Neural cell (in vitro differentiated cells): Measurements from ENCODE around the gene NBEA. TPM values are rescaled to one million over a fixed set of nuclear protein-coding genes. Genes with fewer than 3 reads are reported as not detected.
A peak's percentile ranks its signal among the peaks of the same experiment; 100 is the strongest.

Experiments
- H2AFZ ChIP-seq: fragments of 200-600, 300-800 bp; sonication (generic), shearing (Covaris generic); 2 replicates; pipeline ENCODE4 v1.6.0; 2014; ENCODE audit warnings: low read depth, mild to moderate bottlenecking, antibody characterized with exemption, low read length, moderate library complexity
- H3F3A ChIP-seq: fragments of 200-600 bp; shearing (Covaris generic); 2 replicates; pipeline ENCODE4 v1.6.1; 2016; ENCODE audit warnings: mild to moderate bottlenecking, moderate library complexity, mixed read lengths, antibody characterized with exemption, low read length; ENCODE audit not compliant: insufficient read depth, poor library complexity, severe bottlenecking
- H3K27ac ChIP-seq: fragments of 200-600, 300-800 bp; sonication (generic), shearing (Covaris generic); 2 replicates; pipeline ENCODE4 v1.5.1; 2014; ENCODE audit warnings: mild to moderate bottlenecking, low read length, moderate library complexity
- H3K27me3 ChIP-seq: fragments of 300-800, 200-600 bp; sonication (generic), shearing (Covaris generic); 2 replicates; pipeline ENCODE4 v1.6.0; 2014; ENCODE audit warnings: mild to moderate bottlenecking, low read depth, low read length, moderate library complexity; ENCODE audit not compliant: insufficient read depth
- H3K36me3 ChIP-seq: fragments of 300-800, 200-600 bp; sonication (generic), shearing (Covaris generic); 2 replicates; pipeline ENCODE4 v1.5.1; 2014; ENCODE audit warnings: mild to moderate bottlenecking, antibody characterized with exemption, low read length, moderate library complexity; ENCODE audit not compliant: insufficient read depth
- H3K4me2 ChIP-seq: fragments of 300-800, 200-600 bp; sonication (generic), shearing (Covaris generic); 2 replicates; pipeline ENCODE4 v1.6.0; 2014; ENCODE audit warnings: mild to moderate bottlenecking, low read length
- H3K4me3 ChIP-seq: fragments of 300-800, 200-600 bp; sonication (generic), shearing (Covaris generic); 2 replicates; pipeline ENCODE4 v1.5.1; 2014; ENCODE audit warnings: mild to moderate bottlenecking, low read length, moderate library complexity
- H3K79me2 ChIP-seq: fragments of 200-600 bp; shearing (Covaris generic); replicated peaks from 2 replicates; pipeline ENCODE4 v1.6.0; 2014; ENCODE audit warnings: mild to moderate bottlenecking, low read length, moderate library complexity; ENCODE audit not compliant: insufficient read depth
- H3K9ac ChIP-seq: fragments of 300-800, 200-600 bp; sonication (generic), shearing (Covaris generic); 2 replicates; pipeline ENCODE4 v1.6.1; 2016; ENCODE audit warnings: mild to moderate bottlenecking, low read length, mixed read lengths
- H3K9me2 ChIP-seq: fragments of 200-600 bp; shearing (Covaris generic); 2 replicates; pipeline ENCODE4 v1.6.1; 2016; ENCODE audit warnings: mild to moderate bottlenecking, low read length, mixed read lengths; ENCODE audit not compliant: insufficient read depth
- H3K9me3 ChIP-seq: fragments of 200-600, 300-800 bp; sonication (generic), shearing (Covaris generic); 2 replicates; pipeline ENCODE4 v1.6.1; 2016; ENCODE audit warnings: mild to moderate bottlenecking, mixed run types, low read length, moderate library complexity, mixed read lengths
- H4K20me1 ChIP-seq: fragments of 200-600 bp; shearing (Covaris generic); 2 replicates; pipeline ENCODE4 v1.6.1; 2016; ENCODE audit warnings: mild to moderate bottlenecking, mixed run types; ENCODE audit not compliant: insufficient read depth
- CTCF ChIP-seq: fragments of 450-650 bp; IDR thresholded peaks from 2 replicates; pipeline ENCODE4 v1.5.1; 2014; ENCODE audit warnings: antibody characterized with exemption, mild to moderate bottlenecking, moderate library complexity; ENCODE audit not compliant: poor library complexity, severe bottlenecking
- EP300 ChIP-seq: fragments of 450-650 bp; conservative IDR thresholded peaks from 2 replicates; pipeline ENCODE4 v1.6.1; 2014; ENCODE audit warnings: antibody characterized with exemption, mild to moderate bottlenecking, moderate library complexity; ENCODE audit not compliant: poor library complexity, severe bottlenecking
- EZH2 ChIP-seq: fragments of 200-600, 300-800 bp; shearing (Covaris generic), sonication (generic); IDR thresholded peaks from 2 replicates; pipeline ENCODE4 v1.6.1; 2014; ENCODE audit warnings: antibody characterized with exemption, low read length, borderline replicate concordance, mild to moderate bottlenecking; ENCODE audit not compliant: insufficient read depth, poor library complexity, severe bottlenecking
- MXI1 ChIP-seq: fragments of 450-650 bp; conservative IDR thresholded peaks from 2 replicates; pipeline ENCODE4 v1.6.1; 2014; ENCODE audit warnings: antibody characterized with exemption, mild to moderate bottlenecking; ENCODE audit not compliant: poor library complexity, severe bottlenecking
- POLR2AphosphoS5 ChIP-seq: IDR thresholded peaks from 2 replicates; pipeline ENCODE4 v1.6.1; 2012
- RAD21 ChIP-seq: fragments of 450-650 bp; conservative IDR thresholded peaks from 2 replicates; pipeline ENCODE4 v1.6.1; 2014; ENCODE audit warnings: antibody characterized with exemption, mild to moderate bottlenecking, moderate library complexity
- REST ChIP-seq: IDR thresholded peaks from 2 replicates; pipeline ENCODE4 v1.6.1; 2012; ENCODE audit warnings: borderline replicate concordance
- SMC3 ChIP-seq: fragments of 450-650 bp; conservative IDR thresholded peaks from 2 replicates; pipeline ENCODE4 v1.6.1; 2014; ENCODE audit warnings: antibody characterized with exemption, mild to moderate bottlenecking, moderate library complexity; ENCODE audit not compliant: poor library complexity
- TAF1 ChIP-seq: IDR thresholded peaks from 2 replicates; pipeline ENCODE4 v1.6.1; 2012; ENCODE audit warnings: low read depth
- polyA minus RNA-seq: library from RNA; depleted of rRNA, polyadenylated mRNA; stranded (reverse); fragments of >200 nt; gene quantifications from 2 replicates; pipeline ENCODE4 v1.2.3, GENCODE V29; 2014
- polyA plus RNA-seq: library from polyadenylated mRNA; depleted of rRNA; stranded (reverse); fragments of >200 nt; gene quantifications from 2 replicates; pipeline ENCODE4 v1.2.3, GENCODE V29; 2014

NBEA gene, protein sequence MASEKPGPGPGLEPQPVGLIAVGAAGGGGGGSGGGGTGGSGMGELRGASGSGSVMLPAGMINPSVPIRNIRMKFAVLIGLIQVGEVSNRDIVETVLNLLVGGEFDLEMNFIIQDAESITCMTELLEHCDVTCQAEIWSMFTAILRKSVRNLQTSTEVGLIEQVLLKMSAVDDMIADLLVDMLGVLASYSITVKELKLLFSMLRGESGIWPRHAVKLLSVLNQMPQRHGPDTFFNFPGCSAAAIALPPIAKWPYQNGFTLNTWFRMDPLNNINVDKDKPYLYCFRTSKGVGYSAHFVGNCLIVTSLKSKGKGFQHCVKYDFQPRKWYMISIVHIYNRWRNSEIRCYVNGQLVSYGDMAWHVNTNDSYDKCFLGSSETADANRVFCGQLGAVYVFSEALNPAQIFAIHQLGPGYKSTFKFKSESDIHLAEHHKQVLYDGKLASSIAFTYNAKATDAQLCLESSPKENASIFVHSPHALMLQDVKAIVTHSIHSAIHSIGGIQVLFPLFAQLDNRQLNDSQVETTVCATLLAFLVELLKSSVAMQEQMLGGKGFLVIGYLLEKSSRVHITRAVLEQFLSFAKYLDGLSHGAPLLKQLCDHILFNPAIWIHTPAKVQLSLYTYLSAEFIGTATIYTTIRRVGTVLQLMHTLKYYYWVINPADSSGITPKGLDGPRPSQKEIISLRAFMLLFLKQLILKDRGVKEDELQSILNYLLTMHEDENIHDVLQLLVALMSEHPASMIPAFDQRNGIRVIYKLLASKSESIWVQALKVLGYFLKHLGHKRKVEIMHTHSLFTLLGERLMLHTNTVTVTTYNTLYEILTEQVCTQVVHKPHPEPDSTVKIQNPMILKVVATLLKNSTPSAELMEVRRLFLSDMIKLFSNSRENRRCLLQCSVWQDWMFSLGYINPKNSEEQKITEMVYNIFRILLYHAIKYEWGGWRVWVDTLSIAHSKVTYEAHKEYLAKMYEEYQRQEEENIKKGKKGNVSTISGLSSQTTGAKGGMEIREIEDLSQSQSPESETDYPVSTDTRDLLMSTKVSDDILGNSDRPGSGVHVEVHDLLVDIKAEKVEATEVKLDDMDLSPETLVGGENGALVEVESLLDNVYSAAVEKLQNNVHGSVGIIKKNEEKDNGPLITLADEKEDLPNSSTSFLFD (N-terminal part only)
- polyA plus RNA-seq, result 53.3 and 55.8 TPM in 2 replicates
- 139 and 169 TPM in 2 replicates for polyA minus RNA-seq

GRCh38 chr13:34941835-34942731, at the start of gene NBEA:
Gene NBEA, plus strand, starts transcription at chr13:34942270. Its CDS starts 551 bp downstream, at chr13:34942821.
- Histone ChIP-seq H3K9me3 (no peaks in the 10 kb centered on the region), H3K9ac (peak within 1 kb of the TSS; percentile 92), H3K4me2 (peak within 1 kb of the TSS; percentile 87), H2AFZ (peak within 1 kb of the TSS; percentile 62), H3K79me2 (peaks cover 40% of the 10 kb centered on the region), H3K9me2 (no peaks in the 10 kb centered on the region), H4K20me1 (peaks cover 7% of the 10 kb centered on the region), H3K36me3 (no peaks in the 10 kb centered on the region), H3F3A (no peaks in the 10 kb centered on the region), H3K27me3 (no peaks in the 10 kb centered on the region), H3K4me3 (peak within 1 kb of the TSS; percentile 86), H3K27ac (peak within 1 kb of the TSS; percentile 87)
- peak; percentile 88 for TF ChIP-seq MXI1
- TF ChIP-seq POLR2AphosphoS5, result peak; percentile 94
- TF ChIP-seq EP300, result peak; percentile 44
- TF ChIP-seq TAF1, result peak; percentile 87
- no peak for TF ChIP-seq EZH2
- TF ChIP-seq SMC3, result peak; percentile 34
- TF ChIP-seq REST, result peak; percentile 89
- TF ChIP-seq RAD21, result no peak

DNA sequence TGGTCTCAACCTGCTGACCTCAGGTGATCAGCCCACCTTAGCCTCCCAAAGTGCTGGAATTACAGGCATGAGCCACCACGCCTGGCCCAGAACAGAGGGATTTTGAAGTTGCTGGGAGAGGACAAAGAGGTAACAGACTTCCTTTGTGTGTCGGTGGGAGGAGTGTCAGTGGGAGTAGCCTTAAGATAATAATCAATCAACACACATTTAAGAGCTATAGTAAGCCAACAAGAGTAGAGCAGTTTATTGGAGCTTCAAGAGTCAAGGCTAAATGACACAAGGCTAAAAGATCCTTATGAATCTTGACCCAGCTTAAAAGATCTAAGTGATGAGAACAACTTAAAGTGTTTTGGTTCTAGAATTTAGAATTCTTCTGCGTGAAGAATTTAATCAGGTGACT, 47.3 kb upstream of the NBEA start:
- no peak overlapping the region for H3K4me2 ChIP-seq
- no peaks in the 10 kb centered on the region for H3F3A ChIP-seq
- H3K27me3 ChIP-seq, result no peaks in the 10 kb centered on the region
- H2AFZ ChIP-seq, result no peak overlapping the region
- no peaks in the 10 kb centered on the region for H4K20me1 ChIP-seq
- H3K79me2 ChIP-seq, result no peaks in the 10 kb centered on the region
- H3K36me3 ChIP-seq, result no peaks in the 10 kb centered on the region
- H3K27ac ChIP-seq, result no peak overlapping the region
- H3K9me3 ChIP-seq, result no peaks in the 10 kb centered on the region
- no peaks in the 10 kb centered on the region for H3K9me2 ChIP-seq
- TF ChIP-seq MXI1, result no peak
- TF ChIP-seq EZH2, result no peak
- TF ChIP-seq TAF1, result no peak
- no peak for TF ChIP-seq POLR2AphosphoS5
- TF ChIP-seq EP300, result no peak
- TF ChIP-seq REST, result no peak
- no peak for TF ChIP-seq SMC3
- TF ChIP-seq CTCF, result no peak
- TF ChIP-seq RAD21, result no peak
- H3K4me3 ChIP-seq, result no peak overlapping the region
- H3K9ac ChIP-seq, result no peak overlapping the region
